B cell (primary cell): Measurements from ENCODE around the gene IFRD1. TPM values are rescaled to one million over a fixed set of nuclear protein-coding genes. Genes with fewer than 3 reads are reported as not detected.

Source experiments
- ATAC-seq: fragments of 200-7000 bp; cut with Tn5 transposase; one replicate; pipeline ENCODE4 v1.10.0; 2021; ENCODE audit warnings: low read depth, mild to moderate bottlenecking, moderate number of reproducible peaks, moderate library complexity
- CTCF ChIA-PET: fragments of 350-600 bp; sonication (Branson Sonifier 250); formaldehyde crosslinking; loops from one replicate; lab custom pipeline; 2021; ENCODE audit warnings: antibody characterized with exemption, inconsistent platforms; lab: Charles Lee
- POLR2A ChIA-PET: fragments of 350-600 bp; sonication (Branson Sonifier 250); formaldehyde crosslinking; loops from one replicate; lab custom pipeline; 2021; ENCODE audit warnings: antibody characterized with exemption; lab: Charles Lee
- DNase-seq: peaks from one replicate; pipeline ENCODE4 v3.0.0; 2013
- H2AFZ ChIP-seq: 2 replicates; pipeline ENCODE4 v1.6.1; 2012; ENCODE audit warnings: mild to moderate bottlenecking, low read depth, low read length; ENCODE audit not compliant: insufficient read depth, poor library complexity, severe bottlenecking
- H3K27ac ChIP-seq, 2 donors: 1 replicate in 1 of 2; 2 replicates in 1 of 2; pipeline ENCODE4 v1.5.1; 2012 to 2013; ENCODE audit warnings: low read length in 2 of 2, mild to moderate bottlenecking in 2 of 2, moderate library complexity in 1 of 2
- H3K27me3 ChIP-seq, 4 experiments: fragments of 200-600 bp in 1 of 4; sonication (generic) in 1 of 4; replicated peaks in 1 of 4; 1 replicate in 2 of 4; 2 replicates in 2 of 4; pipeline versions ENCODE4 v1.6.1 to v1.7.0; 2013 to 2016; ENCODE audit warnings: low read length in 3 of 4, mild to moderate bottlenecking in 2 of 4, mixed read lengths in 1 of 4, moderate library complexity in 1 of 4; ENCODE audit not compliant: insufficient read depth in 4 of 4, control insufficient read depth in 3 of 4; ENCODE audit errors: control extremely low read depth in 1 of 4
- H3K36me3 ChIP-seq, 2 experiments: replicated peaks in 1 of 2; 1 replicate in 1 of 2; 2 replicates in 1 of 2; pipeline versions ENCODE4 v1.6.1 to v1.7.1; 2013; ENCODE audit warnings: low read length in 1 of 2; ENCODE audit not compliant: insufficient read depth in 2 of 2, control insufficient read depth in 1 of 2; ENCODE audit errors: control extremely low read depth in 1 of 2, extremely low read depth in 1 of 2
- H3K4me1 ChIP-seq, 2 donors: fragments of 200-600 bp in 1 of 2; sonication (generic) in 1 of 2; 1 replicate in 1 of 2; 2 replicates in 1 of 2; pipeline versions ENCODE4 v1.5.1 to v1.6.1; 2013 to 2017; ENCODE audit warnings: low read length in 2 of 2; ENCODE audit not compliant: control insufficient read depth in 2 of 2, insufficient read depth in 2 of 2
- H3K4me2 ChIP-seq: replicated peaks from 2 replicates; pipeline ENCODE3; 2012; ENCODE audit warnings: mild to moderate bottlenecking, low read depth, low read length; ENCODE audit not compliant: poor library complexity, severe bottlenecking
- H3K4me3 ChIP-seq, 5 experiments: fragments of 200-600 bp in 1 of 5; sonication (generic) in 1 of 5; 1 replicate in 3 of 5; 2 replicates in 2 of 5; pipeline versions ENCODE4 v1.5.1 to v1.7.0; 2011 to 2016; ENCODE audit warnings: low read length in 4 of 5, mild to moderate bottlenecking in 4 of 5, low read depth in 2 of 5, control low read depth in 1 of 5, moderate library complexity in 1 of 5; ENCODE audit not compliant: insufficient read depth in 1 of 5; ENCODE audit errors: control extremely low read depth in 1 of 5, extremely low read depth in 1 of 5
- H3K79me2 ChIP-seq: fragments of 200-600 bp; sonication (generic); one replicate; pipeline ENCODE4 v1.6.0; 2016; ENCODE audit warnings: low read length; ENCODE audit not compliant: control insufficient read depth, insufficient read depth
- H3K9ac ChIP-seq: fragments of 200-600 bp; sonication (generic); 2 replicates; pipeline ENCODE4 v1.6.1; 2017; ENCODE audit warnings: mild to moderate bottlenecking, low read length, moderate library complexity
- H3K9me3 ChIP-seq, 3 donors: one replicate each; pipeline versions ENCODE4 v1.6.1 to v1.7.1; 2013; ENCODE audit warnings: low read length in 2 of 3; ENCODE audit not compliant: control insufficient read depth in 2 of 3, insufficient read depth in 1 of 3; ENCODE audit errors: control extremely low read depth in 1 of 3
- H4K20me1 ChIP-seq: 2 replicates; pipeline ENCODE4 v1.6.0; 2012; ENCODE audit warnings: mild to moderate bottlenecking, low read length; ENCODE audit not compliant: insufficient read depth, control insufficient read depth, poor library complexity, severe bottlenecking
- H3K27ac Mint-ChIP-seq: one replicate; pipeline ENCODE4 v1.8.0; 2021; ENCODE audit warnings: mixed read lengths
- H3K27me3 Mint-ChIP-seq: one replicate; pipeline ENCODE4 v1.8.0; 2021; ENCODE audit warnings: mixed read lengths
- H3K4me1 Mint-ChIP-seq: one replicate; pipeline ENCODE4 v1.8.0; 2021; ENCODE audit warnings: mixed read lengths
- H3K4me3 Mint-ChIP-seq: one replicate; pipeline ENCODE4 v1.8.0; 2021; ENCODE audit warnings: mixed read lengths
- H3K9me3 Mint-ChIP-seq: one replicate; pipeline ENCODE4 v1.8.0; 2022; ENCODE audit warnings: mixed read lengths; ENCODE audit not compliant: insufficient read depth
- CTCF ChIP-seq: fragments of 200-600 bp; IDR thresholded peaks from one replicate; pipeline ENCODE4 v1.8.0; 2022; ENCODE audit warnings: antibody characterized with exemption, mild to moderate bottlenecking
- EZH2 ChIP-seq: IDR thresholded peaks from 2 replicates; pipeline ENCODE4 v1.6.1; 2012; ENCODE audit warnings: borderline replicate concordance, low read depth, mild to moderate bottlenecking, moderate library complexity, low read length; ENCODE audit not compliant: insufficient read depth, poor library complexity, severe bottlenecking
- WGBS: methylation state at CpG from one replicate; pipeline ENCODE4 v1.1.5; 2013; ENCODE audit warnings: missing lambda C conversion rate; ENCODE audit not compliant: insufficient coverage; 5-methylcytosine and 5-hydroxymethylcytosine counted together
- intact Hi-C: fragments of 100-400 bp; cut with micrococcal nuclease; formaldehyde crosslinking; loops from one replicate; pipeline ENCODE4 v1.10.0; 2022
- polyA plus RNA-seq: library from polyadenylated mRNA; depleted of rRNA; stranded (reverse); fragments of >200 nt; gene quantifications from 2 replicates; pipeline ENCODE4 v1.2.3, GENCODE V29; 2012
- total RNA-seq, 2 donors: library from RNA; stranded (reverse); fragments of 120-200 nt in 1 of 2; gene quantifications; 1 replicate in 1 of 2; 2 replicates in 1 of 2; pipeline versions ENCODE4 v1.2.3 to v1.2.4, GENCODE V29; 2013 to 2022

Gene IFRD1
- total and polyA plus RNA-seq, 2 donors (not counting 1 experiment from before 2014, with no cell fraction given): 54.1 to 106 TPM

GRCh38 chr7:112504093-112504695, 53.9 kb downstream of the IFRD1 start:
- no peak overlapping the region for H3K4me3 ChIP-seq
- POLR2A ChIA-PET: no interaction called here
- H3K27me3 Mint-ChIP-seq: peaks cover 19% of the 10 kb centered on the region

GRCh38 chr7:112505495-112505894, 55.2 kb downstream of the IFRD1 start:
- H3K9me3 Mint-ChIP-seq: no peaks in the 10 kb centered on the region
- H3K4me3 Mint-ChIP-seq: no peak overlapping the region
- intact Hi-C loops: no loop called here
- no peak overlapping the region for H3K4me2 ChIP-seq
- no peak overlapping the region for H2AFZ ChIP-seq
- no peak for DNase-seq
- no peaks in the 10 kb centered on the region for H4K20me1 ChIP-seq
- ChIA-PET CTCF (no interaction called here), POLR2A (no interaction called here)
- no peak for ATAC-seq
- H3K9ac ChIP-seq: no peak overlapping the region
- H3K4me1 Mint-ChIP-seq: peaks cover 3% of the 10 kb centered on the region
- H3K27me3 Mint-ChIP-seq: peaks cover 16% of the 10 kb centered on the region
- H3K27me3 ChIP-seq: peaks cover 0 to 5% (median 0%) of the 10 kb centered on the region in 4 experiments
- H3K27ac Mint-ChIP-seq: no peak overlapping the region
- H3K9me3 ChIP-seq: no peaks in the 10 kb centered on the region
- H3K4me1 ChIP-seq: no peaks in the 10 kb centered on the region
- H3K79me2 ChIP-seq: no peaks in the 10 kb centered on the region
- no peak for TF ChIP-seq CTCF
- no peak for TF ChIP-seq EZH2
- no peaks in the 10 kb centered on the region for H3K36me3 ChIP-seq
- 100% methylated on average over 1 of the region's 2 CpGs for WGBS
- no peak overlapping the region for H3K27ac ChIP-seq
- H3K4me3 ChIP-seq: no peak overlapping the region

More at GRCh38 chr7:112504093-112504695, 53.9 kb downstream of the IFRD1 start:
- Histone ChIP-seq H3K79me2 (no peaks in the 10 kb centered on the region), H3K36me3 (no peaks in the 10 kb centered on the region), H3K4me2 (no peak overlapping the region), H3K9me3 (no peaks in the 10 kb centered on the region), H2AFZ (no peak overlapping the region), H3K4me1 (no peaks in the 10 kb centered on the region), H3K9ac (no peak overlapping the region), H4K20me1 (no peaks in the 10 kb centered on the region), H3K27ac (no peak overlapping the region), H3K27me3 (peaks cover 0 to 5% (median 0%) of the 10 kb centered on the region in 4 experiments)
- CTCF ChIA-PET: no interaction called here
- no peaks in the 10 kb centered on the region for H3K9me3 Mint-ChIP-seq
- intact Hi-C loops: no loop called here
- WGBS: 95% methylated on average over 4 of the region's 5 CpGs
- no peak for DNase-seq
- H3K27ac Mint-ChIP-seq: no peak overlapping the region
- H3K4me3 Mint-ChIP-seq: no peak overlapping the region
- no peak for ATAC-seq
- TF ChIP-seq CTCF (no peak), EZH2 (no peak)
- H3K4me1 Mint-ChIP-seq: peaks cover 3% of the 10 kb centered on the region
